ENCODE results near the gene MUC5B.
A peak's percentile ranks its signal among the peaks of the same experiment; 100 is the strongest.
"Not testable (repeated sequence)": the region's sequence is repeated elsewhere in the genome, so short reads cannot be mapped to it uniquely, and the experiment has no call there.

MUC5B gene

DNA sequence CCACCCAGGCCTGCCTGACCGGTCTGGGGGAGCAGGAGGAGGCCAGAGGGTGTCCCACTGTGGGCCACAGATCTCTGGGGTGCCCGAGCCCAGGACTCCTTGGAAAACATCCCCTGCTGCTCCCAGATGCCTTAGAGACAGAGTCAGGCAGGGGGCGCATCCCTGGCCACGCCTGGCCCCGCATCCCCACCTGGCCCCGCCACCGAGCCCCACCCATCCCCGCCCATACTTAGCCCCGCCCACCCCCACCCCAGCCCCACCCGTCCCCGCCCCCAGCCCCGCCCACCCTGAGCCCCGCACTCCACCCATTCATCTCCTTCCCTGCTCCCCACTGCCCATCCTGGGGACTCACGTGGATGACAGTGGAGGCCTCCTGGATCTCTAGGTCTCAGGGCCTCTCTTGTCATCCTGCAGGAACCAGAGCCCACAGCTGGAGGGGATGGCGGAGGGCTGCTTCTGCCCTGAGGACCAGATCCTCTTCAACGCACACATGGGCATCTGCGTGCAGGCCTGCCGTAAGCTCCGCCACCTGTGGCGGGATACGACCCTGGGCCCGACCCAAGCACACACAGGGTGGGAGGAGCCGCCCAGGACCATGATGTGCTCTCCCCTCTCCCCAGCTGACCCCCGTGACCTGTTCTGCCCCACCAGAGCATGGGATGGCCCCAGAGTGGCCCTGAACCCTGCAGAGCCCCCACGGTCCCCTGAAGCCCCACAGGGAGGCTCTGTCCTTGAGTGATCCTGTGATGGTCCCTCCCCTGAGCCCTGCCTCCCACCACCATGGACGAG, 33.6 kb downstream of the MUC5B start:
- DNase-seq (ENCODE audit: low read depth, low spot score) = no peak

DNA sequence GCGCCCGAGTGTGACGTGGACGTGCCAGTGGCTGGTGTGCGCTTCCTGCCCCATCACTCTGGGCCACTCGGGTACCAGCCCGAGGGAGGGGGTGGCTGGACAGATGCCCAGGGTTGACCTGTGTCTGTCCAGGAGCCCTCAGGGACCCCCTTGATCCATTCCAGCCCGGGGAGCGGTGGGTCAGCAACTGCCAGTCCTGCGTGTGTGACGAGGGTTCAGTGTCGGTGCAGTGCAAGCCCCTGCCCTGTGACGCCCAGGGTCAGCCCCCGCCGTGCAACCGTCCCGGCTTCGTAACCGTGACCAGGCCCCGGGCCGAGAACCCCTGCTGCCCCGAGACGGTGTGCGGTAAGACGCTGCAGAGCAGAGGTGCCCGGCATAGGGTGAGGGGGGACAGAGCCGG, 34.5 kb downstream of the MUC5B start:
- DNase-seq (ENCODE audit: low read depth, low spot score) = no peak
- no peak overlapping the region for H3K4me3 ChIP-seq (ENCODE audit: low read length)

More for the DNA sequence above, 33.6 kb downstream of the MUC5B start:
- H3K4me3 ChIP-seq (ENCODE audit: low read length) = no peak overlapping the region

DNA sequence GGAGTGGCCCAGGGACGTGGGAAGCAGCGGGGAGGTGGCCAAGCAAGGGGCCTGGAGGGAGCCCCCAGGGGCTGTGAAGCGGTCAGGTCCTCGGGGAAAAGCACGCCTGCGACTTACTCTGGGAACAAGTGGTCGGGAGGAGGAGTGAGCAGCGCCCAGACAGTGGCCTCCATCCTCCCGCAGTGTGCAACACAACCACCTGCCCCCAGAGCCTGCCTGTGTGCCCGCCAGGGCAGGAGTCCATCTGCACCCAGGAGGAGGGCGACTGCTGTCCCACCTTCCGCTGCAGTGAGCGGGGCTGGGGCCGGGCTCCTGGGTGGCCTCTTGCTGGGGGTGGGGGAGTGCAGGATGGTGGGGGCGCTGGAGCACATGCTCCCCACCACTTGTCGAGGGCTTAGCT, 35.0 kb downstream of the MUC5B start:
- H3K4me3 ChIP-seq (ENCODE audit: low read length) = no peak overlapping the region
- DNase-seq (ENCODE audit: low read depth, low spot score) = no peak

DNA sequence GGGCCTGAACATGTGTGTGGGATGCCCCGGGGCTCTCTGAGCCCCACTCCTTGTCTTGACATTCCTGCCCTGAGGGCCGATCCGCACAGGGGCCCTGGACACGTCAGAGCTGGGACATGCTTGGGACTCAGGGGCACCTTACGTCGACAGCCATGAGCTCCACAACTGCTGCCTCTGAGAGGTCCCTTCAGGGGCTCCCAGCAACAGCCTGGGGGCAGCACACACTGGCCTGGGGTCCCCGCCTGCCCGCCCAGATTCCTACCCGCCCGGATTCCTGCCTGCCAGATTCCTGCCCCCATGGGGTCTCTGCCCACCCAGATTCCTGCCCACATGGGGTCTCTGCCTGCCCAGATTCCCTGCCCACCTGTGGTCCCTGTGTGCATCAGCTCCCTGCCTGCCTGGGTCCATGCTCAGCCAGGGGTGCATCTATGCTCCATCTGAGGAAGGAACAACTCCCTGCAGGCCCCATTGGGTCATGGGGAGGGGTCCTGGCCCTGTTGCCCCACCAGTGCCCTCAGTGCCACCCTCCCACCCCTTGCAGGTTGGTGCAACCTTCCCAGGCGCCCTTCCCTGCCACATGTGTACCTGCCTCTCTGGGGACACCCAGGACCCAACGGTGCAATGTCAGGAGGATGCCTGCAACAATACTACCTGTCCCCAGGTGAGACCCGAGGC, 35.7 kb downstream of the MUC5B start:
- no peak overlapping the region for H3K4me3 ChIP-seq (ENCODE audit: low read length)
- no peak for DNase-seq (ENCODE audit: low read depth, low spot score)

DNA sequence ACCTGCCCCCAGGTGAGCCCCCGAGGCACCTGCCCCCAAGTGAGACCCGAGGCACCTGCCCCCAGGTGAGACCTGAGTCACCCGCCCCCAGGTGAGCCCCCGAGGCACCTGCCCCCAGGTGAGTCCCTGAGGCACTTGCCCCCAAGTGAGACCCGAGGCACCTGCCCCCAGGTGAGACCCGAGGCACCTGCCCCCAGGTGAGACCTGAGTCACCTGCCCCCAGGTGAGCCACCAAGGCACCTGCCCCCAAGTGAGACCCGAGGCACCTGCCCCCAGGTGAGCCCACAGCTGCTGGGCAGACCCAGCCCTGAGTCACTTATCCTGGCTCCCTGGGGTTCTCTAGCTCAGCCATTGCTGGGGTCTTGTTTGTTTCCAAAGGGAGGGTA, 36.2 kb downstream of the MUC5B start:
- no peak for DNase-seq (ENCODE audit: low read depth, low spot score)
- no peak overlapping the region for H3K4me3 ChIP-seq (ENCODE audit: low read length)

DNA sequence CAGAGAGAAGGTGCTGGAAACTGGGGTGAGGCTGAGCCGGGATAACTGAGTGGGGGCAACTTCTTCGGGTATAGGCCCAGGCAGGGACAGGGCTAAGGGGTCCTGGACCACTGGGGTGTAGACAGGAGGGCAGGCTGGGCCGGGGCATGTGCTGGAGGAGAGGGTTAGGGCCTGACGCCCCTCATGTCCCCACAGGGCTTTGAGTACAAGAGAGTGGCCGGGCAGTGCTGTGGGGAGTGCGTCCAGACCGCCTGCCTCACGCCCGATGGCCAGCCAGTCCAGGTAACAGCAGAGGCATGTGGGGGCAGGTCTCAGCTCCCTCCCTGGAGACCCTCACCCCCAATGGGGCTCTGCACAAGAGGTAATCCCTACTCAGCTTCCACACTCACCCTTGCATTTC, 36.7 kb downstream of the MUC5B start:
- no peak overlapping the region for H3K4me3 ChIP-seq (ENCODE audit: low read length)
- no peak for DNase-seq (ENCODE audit: low read depth, low spot score)

DNA sequence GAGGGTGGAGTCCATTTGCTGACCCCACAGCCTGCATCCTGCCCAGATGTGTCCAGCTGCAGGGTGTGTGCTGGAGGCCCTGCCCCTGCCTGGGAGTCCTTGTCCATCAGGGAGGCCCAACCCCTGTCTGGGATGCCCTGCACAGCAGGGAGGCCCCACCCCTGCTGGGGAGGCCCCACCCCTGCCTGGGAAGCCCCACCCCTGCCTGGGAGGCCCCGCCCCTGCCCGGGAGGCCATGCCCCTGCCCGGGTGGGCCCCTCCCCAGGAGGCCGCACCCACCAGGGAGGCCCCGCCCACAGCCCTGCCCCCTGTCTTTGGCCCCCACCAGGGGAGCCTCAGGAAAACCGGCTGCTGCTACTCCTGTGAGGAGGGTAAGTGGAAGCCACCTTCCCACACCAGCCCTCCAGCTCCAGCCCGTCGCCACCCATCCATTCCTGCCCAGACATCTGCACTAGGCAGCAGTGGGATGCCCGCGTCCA, 37.2 kb downstream of the MUC5B start:
- DNase-seq (ENCODE audit: low read depth, low spot score) = no peak
- H3K4me3 ChIP-seq (ENCODE audit: low read length) = no peak overlapping the region

DNA sequence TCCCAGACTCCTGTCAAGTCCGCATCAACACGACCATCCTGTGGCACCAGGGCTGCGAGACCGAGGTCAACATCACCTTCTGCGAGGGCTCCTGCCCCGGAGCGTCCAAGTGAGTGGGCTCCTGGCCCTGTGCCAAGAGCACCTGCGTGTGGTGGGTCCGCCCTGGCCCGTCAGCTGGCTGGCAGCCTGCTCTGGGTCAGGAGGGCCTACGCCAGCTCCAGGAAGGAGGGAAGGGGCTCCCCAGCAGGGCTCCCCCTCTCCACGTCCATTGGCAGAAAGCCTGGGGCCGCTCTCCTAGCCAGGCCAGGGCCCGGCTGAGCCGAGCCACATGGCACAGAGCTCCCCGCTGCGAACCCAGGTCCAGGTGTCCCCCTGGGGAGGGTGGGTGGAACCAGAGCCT, 37.8 kb downstream of the MUC5B start:
- H3K4me3 ChIP-seq (ENCODE audit: low read length) = no peak overlapping the region
- DNase-seq (ENCODE audit: low read depth, low spot score) = no peak

DNA sequence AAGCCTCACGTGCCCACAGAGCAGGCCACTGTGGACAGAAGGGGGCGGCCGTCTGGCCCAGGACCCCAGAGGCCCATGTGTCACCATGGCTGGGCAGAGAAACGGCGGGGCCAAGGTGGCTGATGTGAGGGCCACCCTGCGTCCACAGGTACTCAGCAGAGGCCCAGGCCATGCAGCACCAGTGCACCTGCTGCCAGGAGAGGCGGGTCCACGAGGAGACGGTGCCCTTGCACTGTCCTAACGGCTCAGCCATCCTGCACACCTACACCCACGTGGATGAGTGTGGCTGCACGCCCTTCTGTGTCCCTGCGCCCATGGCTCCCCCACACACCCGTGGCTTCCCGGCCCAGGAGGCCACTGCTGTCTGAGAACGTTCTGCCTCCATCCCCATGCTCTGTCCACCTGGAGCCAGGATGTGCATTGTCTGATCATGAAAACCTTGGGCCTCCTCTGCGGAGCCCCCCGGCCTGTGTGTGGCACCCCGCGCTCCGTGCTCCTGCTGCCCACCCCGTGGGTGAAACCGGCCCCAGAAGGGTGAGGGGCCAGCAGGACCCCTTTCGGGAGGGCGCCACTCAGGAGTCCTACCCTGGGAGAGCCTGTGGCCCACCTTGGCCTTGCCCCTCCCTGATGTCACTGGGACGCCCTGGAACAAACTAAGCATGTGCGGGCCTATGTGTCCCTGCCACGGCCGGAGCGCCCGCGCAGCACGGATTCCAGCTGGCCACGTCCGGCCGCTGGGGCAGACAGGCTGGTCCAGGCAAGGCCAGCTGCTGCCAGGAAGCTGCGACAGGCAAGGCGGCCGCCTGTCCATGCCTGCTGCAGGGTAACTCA, 38.6 kb downstream of the MUC5B start:
- H3K4me3 ChIP-seq (ENCODE audit: low read length) = peak overlapping the region; percentile 66
- no peak for DNase-seq (ENCODE audit: low read depth, low spot score)

DNA sequence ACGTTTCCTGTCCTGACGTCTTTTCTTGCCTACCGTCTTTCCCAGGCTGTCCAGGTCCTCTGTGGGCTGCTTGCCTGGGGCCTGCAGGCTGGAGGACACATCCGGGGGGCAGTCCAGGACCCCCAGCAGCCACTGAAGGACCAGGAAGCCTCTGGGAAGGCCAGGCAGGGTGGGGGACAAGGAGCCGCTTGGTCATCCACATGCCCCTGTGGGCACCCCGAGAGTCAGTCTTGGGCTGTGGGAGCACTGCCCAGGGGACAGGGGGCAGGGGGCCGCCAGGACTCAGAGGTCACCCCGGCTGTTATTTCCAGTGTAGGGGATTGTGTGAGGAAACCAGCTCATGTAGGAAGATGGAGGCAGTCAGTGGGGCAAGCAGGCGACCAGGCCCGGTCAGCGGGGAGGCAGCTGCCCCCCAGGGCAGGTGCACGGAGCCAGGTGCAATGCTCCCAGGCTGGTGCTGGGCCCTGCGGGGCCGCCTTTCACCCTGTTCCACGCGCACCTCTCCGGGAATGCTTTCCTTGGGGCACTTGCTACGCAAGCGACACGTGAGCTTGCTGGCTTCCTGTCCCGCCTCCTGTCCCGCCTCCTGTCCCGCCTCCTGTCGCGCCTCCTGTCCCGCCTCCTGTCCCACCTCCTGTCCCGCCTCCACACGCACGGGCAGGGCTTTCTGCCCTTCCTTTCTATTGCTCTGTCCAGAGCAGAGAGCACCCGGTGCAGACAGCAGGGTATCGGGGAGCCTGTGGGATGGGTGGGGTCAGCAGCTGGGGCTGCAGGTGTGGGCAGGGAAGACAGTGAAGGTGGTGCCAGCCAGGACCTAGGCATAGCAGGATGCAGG, 39.5 kb downstream of the MUC5B start:
- DNase-seq (ENCODE audit: low read depth, low spot score) = peak; percentile 80
- peak overlapping the region; percentile 66 for H3K4me3 ChIP-seq (ENCODE audit: low read length)

DNA sequence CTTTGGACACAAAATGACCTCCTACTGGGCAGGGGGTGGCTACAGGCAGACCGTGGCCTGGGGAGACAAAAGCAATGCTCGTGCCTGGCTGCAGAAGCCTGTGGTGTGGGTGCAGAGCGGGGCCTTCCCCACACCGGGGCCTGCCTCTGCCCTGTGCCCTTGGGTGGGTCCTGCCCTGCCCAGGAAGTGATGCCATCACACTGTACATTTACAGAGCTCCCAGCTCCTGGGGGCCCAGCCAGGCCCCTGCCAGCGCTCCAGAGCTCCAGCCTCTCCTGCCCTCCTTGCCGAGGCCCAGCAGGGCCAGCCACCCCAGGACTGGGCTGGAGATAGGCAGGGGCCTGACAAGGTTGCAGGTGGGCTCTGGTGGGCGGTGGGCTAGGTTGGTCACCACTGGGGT, 40.1 kb downstream of the MUC5B start:
- no peak for DNase-seq (ENCODE audit: low read depth, low spot score)
- peak overlapping the region; percentile 66 for H3K4me3 ChIP-seq (ENCODE audit: low read length)

DNA sequence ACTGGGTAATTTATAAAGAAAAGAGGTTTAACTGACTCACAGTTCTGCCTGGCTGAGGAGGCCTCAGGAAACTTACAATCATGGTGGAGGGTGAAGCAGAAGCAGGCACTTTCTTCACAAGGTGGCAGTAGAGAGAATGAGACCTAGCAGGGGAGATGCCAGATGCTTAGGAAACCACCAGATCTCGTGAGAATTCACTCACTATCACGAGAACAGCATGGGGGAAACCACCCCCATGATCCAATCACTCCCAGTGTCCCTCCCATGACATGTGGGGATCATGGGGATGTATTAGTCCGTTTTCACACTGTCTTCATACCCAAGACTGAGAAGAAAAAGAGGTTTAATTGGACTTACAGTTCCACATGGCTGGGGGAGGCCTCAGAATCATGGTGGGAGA, 41.6 kb downstream of the MUC5B start:
- peak; percentile 44 for DNase-seq (ENCODE audit: low read depth, low spot score)
- not testable (repeated sequence) for H3K4me3 ChIP-seq (ENCODE audit: low read length)

DNA sequence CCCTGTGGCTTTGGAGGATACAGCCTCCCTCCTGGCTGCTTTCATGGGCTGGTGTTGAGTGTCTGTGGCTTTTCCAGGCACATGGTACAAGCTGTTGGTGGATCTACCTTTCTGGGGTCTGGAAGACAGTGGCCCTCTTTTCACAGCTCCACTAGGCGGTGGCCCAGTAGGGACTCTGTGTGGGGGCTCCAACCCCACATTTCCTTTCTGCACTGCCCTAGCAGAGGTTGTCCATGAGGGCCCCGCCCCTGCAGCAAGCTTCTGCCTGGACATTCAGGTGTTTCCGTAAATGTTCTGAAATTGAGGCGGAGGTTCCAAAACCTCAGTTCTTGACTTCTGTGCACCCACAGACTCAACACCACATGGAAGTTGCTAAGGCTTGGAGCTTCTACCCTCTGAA, 42.6 kb downstream of the MUC5B start:
- H3K4me3 ChIP-seq (ENCODE audit: low read length); DNase-seq (ENCODE audit: low read depth, low spot score): not testable (repeated sequence)

DNA sequence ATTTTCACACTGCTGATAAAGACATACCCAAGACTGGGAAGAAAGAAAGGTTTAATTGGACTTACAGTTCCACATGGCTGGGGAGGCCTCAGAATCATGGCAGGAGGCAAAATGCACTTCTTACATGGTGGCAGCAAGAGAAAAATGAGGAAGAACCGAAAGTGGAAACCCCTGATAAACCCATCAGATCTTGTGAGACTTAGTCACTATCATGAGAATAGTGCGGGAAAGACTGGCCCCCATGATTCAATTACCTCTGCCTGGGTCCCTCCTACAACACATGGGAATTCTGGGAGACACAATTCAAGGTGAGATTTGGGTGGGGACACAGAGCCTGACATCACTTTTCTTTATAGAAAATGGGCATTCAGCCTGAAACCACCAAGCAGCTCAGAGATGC, 44.1 kb downstream of the MUC5B start:
- not testable (repeated sequence) for H3K4me3 ChIP-seq (ENCODE audit: low read length); DNase-seq (ENCODE audit: low read depth, low spot score)

DNA sequence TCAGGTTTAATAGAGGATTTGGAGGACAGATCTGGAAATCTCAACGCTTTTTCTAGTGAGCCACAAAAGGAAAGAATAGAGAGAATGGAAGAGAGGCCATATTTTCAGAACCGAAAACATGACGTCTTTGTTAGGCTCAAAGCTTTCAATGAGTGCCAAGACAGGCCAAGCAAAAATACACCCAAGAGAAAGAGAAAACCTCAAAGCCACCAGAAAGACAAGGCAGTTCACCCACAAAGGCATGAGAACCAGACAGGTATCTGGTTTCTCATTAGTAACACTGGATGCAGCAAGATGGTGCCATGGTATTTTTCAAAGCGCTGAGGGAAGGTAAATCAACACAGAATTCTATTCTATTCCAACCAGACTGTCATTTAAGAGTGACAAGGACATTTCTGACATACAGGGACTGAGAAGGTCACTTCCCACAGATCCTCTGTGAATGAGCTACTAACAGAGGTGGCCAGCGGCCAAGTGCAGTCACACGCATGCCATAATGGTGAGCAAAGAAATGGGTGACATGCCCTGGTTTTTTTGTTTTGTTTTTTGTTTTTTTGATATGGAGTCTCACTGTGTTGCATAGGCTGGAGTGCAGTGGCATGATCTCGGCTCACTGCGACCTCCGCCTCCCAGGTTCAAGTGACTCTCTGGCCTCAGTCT, 44.7 kb downstream of the MUC5B start:
- no peak overlapping the region for H3K4me3 ChIP-seq (ENCODE audit: low read length)
- DNase-seq (ENCODE audit: low read depth, low spot score) = peak; percentile 60

DNA sequence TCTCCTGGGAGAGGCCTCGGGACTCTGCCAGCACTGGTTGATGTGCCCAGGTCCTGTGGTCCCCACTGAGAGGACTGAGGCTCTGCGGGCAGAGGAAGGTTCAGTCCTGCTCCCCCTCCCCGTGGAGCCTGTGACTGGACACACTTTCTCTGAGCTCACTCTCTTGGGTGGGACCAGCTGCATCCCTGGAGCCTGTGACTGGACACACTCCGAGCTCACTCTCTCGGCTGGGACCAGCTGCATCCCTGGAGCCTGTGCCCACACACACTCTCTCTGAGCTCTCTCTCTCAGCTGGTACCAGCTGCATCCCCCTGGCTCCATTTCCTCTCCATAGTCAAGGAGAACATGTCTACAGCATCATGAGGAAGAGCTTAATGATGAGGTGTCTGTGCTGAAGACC, 47.1 kb downstream of the MUC5B start:
- DNase-seq (ENCODE audit: low read depth, low spot score) = no peak
- H3K4me3 ChIP-seq (ENCODE audit: low read length) = no peak overlapping the region

DNA sequence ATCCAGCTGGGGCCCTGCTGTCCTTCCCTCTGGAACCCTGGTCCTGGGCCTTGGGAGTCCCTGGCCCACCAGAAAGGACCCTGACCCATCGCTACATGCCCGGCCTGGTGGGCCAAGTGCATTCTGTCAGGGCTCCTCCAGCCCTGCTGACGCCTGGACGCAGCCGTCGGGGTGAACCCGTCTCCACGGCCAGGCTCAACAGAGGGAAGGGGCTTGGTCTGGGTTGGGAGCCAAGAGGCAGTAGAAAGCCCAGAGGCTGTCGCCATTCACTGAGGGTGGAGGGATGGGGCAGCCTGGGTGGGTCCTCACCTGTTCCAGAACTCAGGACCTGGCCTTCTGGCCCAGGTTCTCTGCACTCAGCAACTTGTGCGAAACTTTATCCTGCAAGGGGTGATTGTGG, 47.6 kb downstream of the MUC5B start:
- DNase-seq (ENCODE audit: low read depth, low spot score) = no peak
- H3K4me3 ChIP-seq (ENCODE audit: low read length) = no peak overlapping the region

DNA sequence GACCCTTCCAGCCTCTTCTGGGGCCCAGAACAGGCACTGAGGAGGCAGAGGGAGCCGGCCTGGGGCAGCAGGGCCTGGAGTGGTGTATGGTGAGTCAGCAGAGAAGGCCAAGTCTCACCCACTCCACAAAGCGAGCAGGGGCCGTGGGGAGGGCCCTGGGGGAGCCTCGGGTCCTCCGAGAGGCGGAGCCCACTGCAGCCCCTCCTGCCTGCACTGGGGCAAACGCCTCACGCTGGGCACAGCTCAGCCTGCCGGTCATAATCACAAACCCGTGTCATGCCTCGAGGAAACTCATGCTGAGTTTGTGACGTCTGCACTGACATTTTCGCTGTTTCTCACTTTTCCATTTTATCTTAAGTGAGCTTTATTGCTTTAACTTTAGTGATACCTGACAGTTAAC, 48.1 kb downstream of the MUC5B start:
- DNase-seq (ENCODE audit: low read depth, low spot score) = no peak
- no peak overlapping the region for H3K4me3 ChIP-seq (ENCODE audit: low read length)

DNA sequence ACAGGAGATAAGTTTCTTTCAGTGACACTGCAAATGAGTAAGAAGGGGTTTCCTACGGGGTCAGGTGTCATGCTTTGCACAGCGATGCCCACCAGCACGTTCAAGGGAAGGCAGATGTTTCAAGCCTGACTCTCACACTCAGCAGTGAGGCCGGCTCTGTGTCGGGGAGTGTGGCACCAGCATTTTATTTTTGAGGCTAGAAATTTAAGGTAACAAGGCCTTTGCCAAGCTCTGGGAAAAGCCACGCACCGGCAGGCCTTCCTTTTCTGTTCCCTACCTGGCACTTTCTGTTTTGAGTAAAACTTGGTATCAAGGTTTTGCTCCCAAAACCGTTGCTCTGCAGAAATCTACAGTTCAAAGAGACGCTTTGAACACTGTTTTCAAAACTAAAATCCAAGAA, 48.5 kb downstream of the MUC5B start:
- DNase-seq (ENCODE audit: low read depth, low spot score) = no peak
- H3K4me3 ChIP-seq (ENCODE audit: low read length) = no peak overlapping the region

All from Jurkat, Clone E6-1 (cell line).